Gastroesophageal sphincter (tissue), 3 donors: ENCODE results near the gene FGF18.

ENCODE experiments used
- EP300 ChIP-seq: sonication (generic); formaldehyde crosslinking; IDR thresholded peaks from one replicate; pipeline ENCODE4 v1.6.1; 2017; ENCODE audit warnings: antibody characterized with exemption, mild to moderate bottlenecking
- POLR2A ChIP-seq, 2 donors: fragments of 450-650 bp; IDR thresholded peaks; one replicate each; pipeline ENCODE4 v1.6.1; 2017; ENCODE audit warnings: antibody characterized with exemption in 2 of 2, mild to moderate bottlenecking in 2 of 2, moderate library complexity in 1 of 2
- POLR2AphosphoS5 ChIP-seq: sonication (generic); formaldehyde crosslinking; IDR thresholded peaks from one replicate; pipeline ENCODE4 v1.6.1; 2017; ENCODE audit warnings: antibody characterized with exemption
- TF ChIP-seq, protein P1 (sequence below), 4 experiments: fragments of 200-600 bp in 2 of 4; fragments of 450-650 bp in 2 of 4; sonication (generic) in 1 of 4; IDR thresholded peaks; one replicate each; pipeline ENCODE4 v1.5.1; 2017 to 2019; ENCODE audit warnings: antibody characterized with exemption in 4 of 4, mild to moderate bottlenecking in 2 of 4, moderate library complexity in 2 of 4

DNA sequence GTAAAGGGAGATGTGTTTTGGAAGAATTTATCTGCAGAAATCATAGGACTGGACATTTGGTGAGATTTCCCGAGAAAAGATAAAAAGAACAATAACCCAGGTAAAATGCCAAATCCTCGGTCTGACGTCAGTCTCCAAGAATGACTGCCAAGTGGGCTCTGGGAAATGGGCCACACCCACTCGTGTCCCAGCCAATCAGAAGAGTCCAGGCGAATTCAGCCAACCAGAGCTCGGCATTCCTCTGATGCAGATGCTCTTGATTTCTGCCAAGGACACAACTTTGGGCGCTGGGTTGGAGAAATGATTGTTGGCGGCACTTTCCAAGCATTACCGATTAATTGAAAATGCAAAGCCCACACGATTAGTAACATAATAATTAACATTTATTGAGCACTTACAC is 73.3 kb downstream of the FGF18 start:
- TF ChIP-seq, protein P1, sequence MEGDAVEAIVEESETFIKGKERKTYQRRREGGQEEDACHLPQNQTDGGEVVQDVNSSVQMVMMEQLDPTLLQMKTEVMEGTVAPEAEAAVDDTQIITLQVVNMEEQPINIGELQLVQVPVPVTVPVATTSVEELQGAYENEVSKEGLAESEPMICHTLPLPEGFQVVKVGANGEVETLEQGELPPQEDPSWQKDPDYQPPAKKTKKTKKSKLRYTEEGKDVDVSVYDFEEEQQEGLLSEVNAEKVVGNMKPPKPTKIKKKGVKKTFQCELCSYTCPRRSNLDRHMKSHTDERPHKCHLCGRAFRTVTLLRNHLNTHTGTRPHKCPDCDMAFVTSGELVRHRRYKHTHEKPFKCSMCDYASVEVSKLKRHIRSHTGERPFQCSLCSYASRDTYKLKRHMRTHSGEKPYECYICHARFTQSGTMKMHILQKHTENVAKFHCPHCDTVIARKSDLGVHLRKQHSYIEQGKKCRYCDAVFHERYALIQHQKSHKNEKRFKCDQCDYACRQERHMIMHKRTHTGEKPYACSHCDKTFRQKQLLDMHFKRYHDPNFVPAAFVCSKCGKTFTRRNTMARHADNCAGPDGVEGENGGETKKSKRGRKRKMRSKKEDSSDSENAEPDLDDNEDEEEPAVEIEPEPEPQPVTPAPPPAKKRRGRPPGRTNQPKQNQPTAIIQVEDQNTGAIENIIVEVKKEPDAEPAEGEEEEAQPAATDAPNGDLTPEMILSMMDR (IDR thresholded peaks at IDR 0.05), result no peak
- TF ChIP-seq POLR2A (IDR thresholded peaks at IDR 0.05), result no peak
- TF ChIP-seq POLR2AphosphoS5, result no peak
- no peak for TF ChIP-seq EP300
